ENCODE results near the gene PADI4. TPM values are rescaled to one million over a fixed set of nuclear protein-coding genes. Genes with fewer than 3 reads are reported as not detected.

Gene PADI4
- total RNA-seq, 1 donor from 2014 or later, result not detected

GRCh38 chr1:17350928-17351446 lies 43.0 kb downstream of the PADI4 start:
- DNase-seq, result no peak

DNA sequence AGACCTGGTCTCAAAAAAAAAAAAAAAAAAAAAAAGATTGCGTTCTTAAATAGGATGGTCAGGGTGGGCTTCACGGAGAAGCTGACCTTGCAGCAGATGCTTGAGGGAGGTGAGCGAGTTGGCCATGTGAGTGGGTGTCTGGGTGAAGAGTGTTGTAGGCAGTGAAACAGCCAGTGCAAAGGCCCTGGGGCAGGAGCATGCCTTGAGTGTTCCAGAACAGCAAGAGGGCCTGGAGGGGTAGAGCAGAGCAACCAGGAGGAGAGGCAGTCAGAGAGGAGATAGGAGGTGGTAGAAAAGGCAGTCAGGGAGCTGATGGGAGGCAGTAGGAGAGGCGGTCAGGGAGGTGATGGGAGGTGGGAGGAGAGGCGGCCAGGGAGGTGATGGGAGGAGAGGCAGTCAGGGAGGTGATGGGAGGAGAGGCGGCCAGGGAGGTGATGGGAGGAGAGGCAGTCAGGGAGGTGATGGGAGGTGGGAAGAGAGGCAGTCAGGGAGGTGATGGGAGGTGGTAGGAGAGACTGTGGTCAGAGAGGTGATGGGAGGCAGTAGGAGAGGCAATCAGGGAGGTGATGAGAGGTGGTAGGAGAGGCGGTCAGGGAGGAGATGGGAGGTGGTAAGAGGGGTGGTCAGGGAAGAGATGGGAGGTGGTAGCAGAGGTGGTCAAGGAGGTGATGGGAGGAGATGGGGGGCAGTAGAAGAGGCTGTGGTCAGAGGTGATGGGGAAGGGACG lies 43.8 kb downstream of the PADI4 start:
- no peak for DNase-seq

GRCh38 chr1:17352419-17352909 lies 44.5 kb downstream of the PADI4 start:
- no peak for DNase-seq

DNA sequence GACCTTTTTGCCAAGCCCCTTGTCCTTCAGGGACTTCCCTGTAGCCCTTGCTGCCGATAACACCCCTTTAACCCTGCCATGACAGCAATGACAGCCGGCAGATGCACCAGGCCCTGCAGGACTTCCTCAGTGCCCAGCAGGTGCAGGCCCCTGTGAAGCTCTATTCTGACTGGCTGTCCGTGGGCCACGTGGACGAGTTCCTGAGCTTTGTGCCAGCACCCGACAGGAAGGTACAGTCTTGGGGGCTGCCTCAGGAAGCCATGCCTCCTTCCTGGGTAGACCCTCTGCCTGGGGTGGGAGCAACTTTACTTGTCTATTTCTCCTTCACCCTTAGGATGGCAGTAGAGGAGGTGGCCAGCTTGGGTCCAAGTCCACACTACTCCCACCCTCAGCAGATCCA lies 47.9 kb downstream of the PADI4 start:
- no peak for DNase-seq

DNA sequence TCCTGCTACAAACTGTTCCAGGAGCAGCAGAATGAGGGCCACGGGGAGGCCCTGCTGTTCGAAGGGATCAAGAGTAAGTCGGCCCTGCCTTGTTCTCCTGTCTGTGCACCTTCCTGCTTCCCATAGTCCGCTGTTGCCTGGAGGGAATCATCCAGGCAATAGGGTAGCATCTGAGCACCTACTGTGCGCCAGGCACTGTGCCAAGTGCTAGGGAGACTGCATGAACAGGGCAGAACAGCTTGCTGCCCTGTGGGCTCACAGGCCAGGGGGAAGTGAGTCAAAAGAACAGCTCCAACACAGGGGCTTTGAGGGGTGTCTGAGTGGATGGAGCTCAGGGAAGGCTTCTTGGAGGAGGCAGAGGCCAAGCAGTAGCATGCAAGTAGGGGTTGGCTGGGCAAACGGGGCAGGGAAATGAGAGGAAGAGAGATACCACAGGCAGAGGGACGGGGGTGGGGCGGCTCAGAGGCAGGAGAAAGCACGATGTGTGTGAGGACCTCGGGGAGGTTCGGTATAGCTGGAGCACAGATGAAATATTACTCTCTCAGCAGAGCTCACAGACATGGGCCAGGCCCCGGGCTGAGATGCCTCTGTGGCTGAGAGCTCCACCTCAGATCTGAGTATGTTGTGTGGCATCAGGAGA lies 48.5 kb downstream of the PADI4 start:
- DNase-seq, result no peak

GRCh38 chr1:17358557-17358956 lies 50.6 kb downstream of the PADI4 start:
- DNase-seq, result no peak

DNA sequence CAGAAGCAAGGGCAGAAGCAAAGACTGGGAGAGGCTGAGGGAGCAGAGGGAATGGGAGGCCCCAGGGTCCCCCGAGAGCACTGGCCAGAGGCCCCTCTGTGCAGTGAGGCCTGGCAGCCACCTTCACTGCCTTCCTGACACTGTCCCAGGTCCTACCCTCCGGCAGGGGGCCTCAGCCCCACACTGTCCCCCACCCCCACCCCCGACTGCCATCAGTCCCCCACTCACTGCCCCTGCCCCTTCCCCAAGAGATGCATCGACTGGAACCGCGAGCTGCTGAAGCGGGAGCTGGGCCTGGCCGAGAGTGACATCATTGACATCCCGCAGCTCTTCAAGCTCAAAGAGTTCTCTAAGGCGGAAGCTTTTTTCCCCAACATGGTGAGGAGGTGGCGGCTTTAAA lies 51.0 kb downstream of the PADI4 start:
- DNase-seq, result no peak

GRCh38 chr1:17359808-17360207 lies 51.8 kb downstream of the PADI4 start:
- DNase-seq, result no peak

DNA sequence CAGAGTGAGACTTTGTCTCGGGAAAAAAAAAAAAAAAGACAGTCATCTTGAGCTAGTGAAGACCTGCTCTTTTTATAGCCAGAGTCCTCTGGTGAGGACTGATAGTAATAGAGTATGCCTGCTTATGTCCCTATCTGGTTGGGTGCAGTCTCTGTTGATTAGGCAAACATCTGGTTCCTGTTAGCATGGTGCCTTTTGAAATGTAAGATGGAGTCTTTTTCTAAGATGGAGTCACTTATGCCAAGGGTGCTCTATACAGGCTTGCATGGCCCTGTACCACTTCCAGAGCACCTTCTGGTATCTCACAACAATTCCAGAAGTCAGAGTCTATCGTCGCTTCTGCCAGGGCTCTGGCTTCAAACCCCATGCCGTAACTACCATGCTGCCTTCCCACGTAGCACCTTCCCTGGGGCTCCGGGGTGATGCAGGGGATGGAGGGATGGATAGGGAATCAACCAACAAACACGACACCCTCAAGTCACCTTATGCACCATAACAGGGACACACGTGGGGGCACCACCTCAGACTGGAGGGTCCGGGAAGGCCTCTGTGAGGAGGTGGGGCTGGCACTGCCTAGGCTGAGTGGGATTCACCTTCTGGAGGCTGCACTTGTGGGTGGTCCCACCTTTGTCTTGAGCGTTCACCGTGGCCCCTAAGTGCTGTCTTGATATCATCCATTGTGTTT lies 52.4 kb downstream of the PADI4 start:
- no peak for DNase-seq

DNA sequence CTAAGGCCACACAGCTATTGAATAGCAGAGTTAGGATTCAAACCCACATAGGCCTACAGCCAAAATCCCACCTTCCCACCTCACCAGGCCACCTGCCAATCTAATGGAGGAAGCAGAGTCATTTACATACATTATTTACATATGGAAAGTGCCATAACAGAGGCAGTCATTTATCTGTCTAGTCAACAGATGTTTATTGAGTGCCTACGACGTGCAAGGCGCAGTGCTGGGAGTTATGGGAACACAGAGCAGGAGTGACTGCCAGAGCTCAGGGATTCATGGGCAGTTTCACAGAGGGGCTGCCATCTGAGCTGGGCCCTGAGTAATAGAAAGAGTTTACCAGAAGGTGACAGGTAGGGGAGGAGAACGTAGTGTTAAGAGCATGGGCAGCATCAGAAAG lies 53.7 kb downstream of the PADI4 start:
- DNase-seq, result no peak

GRCh38 chr1:17363351-17363750 lies 55.4 kb downstream of the PADI4 start:
- no peak for DNase-seq

DNA sequence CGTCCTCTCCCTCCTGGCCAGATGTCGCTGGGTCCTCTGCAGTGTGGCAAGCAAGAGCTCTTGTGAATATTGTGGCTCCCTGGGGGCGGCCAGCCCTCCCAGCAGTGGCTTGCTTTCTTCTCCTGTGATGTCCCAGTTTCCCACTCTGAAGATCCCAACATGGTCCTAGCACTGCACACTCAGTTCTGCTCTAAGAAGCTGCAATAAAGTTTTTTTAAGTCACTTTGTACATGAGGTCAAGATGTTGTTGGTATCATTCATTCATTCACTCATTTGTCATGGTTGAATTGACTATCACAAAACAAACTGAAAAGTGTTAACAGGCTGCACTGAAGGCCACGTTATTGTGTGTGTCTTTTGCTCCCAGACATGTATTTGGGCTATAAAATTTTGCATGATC lies 55.8 kb downstream of the PADI4 start:
- DNase-seq, result no peak

GRCh38 chr1:17365293-17365692 lies 57.3 kb downstream of the PADI4 start:
- no peak for DNase-seq

DNA sequence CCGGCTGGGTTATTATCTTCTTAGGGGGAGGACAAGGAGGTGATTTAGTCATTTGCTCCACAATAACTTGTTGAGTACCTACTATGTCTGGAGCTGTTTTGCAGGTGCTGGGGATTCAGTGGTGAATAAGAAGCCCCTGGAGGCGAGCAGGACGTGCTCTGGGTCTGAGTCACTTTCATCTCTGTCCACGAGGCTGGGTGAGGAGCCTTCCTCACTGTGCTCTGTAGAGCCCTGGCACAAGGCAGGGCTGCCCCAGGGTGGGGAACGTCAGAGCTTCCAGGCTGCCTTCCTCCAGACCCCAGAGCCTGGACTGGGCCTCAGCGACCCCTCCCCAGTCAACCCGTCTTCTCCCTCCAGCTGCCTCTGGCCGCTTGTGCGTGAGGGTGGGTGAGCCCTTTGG lies 61.5 kb downstream of the PADI4 start:
- DNase-seq, result no peak

GRCh38 chr1:17370618-17371017 lies 62.6 kb downstream of the PADI4 start:
- DNase-seq, result no peak

- DNase-seq, result no peak
These were observed 63.9 kb downstream of the PADI4 start, which contains the start of gene PADI6 for GRCh38 chr1:17371896-17372295. TSS of gene PADI6 (plus strand) at chr1:17372196. CDS start at chr1:17372246, 50 bp downstream.

DNA sequence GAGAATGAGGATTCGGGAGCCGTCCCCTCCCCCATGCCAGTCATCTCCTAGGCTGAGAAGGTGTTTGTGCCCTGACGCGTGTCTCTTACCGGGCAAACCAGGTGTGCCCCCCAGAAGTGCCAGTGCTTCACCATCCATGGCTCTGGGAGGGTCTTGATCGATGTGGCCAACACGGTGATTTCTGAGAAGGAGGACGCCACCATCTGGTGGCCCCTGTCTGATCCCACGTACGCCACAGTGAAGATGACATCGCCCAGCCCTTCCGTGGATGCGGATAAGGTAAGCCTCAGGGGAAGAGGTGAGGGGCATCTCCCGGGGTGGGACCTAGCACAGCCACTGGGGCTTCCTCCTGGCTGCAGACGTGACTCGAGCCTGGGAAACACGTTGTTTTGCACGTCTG lies 65.0 kb downstream of the PADI4 start:
- no peak for DNase-seq

DNA sequence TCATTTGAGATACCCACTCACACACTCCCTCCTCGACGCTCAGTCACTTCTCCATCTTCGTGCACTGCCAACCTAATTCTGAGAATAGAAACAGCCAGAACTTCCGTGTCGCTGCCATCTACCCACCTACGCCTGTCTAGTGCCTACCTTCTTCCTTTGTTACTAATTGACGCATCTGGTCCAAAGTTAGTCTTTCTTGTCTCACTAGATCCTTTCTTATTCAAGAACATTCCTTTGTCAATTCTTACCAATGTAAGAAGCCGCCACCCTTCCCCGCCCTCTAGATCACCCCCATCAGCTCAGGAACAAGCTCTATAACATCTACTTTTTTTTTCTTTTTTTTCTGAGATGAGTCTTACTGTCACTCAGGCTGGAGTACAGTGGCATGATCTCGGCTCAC lies 67.7 kb downstream of the PADI4 start:
- DNase-seq, result no peak

DNA sequence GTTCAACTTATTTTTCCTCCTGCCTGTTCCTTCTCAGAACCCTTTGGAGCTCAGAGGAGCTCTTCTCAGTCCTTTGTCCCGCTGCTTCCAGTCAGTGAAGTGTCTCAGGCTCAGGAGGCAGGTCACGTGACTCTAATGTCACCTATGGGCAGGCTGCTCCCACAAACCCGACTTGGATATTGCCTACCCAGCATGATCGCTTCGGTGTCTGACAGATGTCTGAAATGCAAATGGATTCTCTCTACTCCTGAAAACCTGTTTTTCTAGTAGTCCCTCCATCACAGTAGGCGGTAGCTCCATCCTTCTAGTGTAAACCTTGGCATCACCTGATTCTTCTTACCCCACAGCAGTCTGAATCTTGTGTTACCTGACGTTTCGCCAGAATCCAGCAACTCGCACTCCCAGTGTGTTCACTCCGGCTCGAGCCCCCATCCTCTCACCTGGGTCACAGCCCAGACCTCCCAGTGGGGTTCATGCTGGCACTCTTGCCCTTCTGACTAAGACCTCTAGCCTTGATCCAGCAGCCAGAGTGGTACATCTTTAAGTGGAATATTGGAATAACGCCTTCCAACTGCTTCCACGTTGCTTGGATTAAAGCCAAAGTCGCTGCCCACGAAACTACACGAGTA lies 69.4 kb downstream of the PADI4 start:
- no peak for DNase-seq

- no peak for DNase-seq
These were observed 73.2 kb downstream of the PADI4 start for GRCh38 chr1:17381161-17381560.

DNA sequence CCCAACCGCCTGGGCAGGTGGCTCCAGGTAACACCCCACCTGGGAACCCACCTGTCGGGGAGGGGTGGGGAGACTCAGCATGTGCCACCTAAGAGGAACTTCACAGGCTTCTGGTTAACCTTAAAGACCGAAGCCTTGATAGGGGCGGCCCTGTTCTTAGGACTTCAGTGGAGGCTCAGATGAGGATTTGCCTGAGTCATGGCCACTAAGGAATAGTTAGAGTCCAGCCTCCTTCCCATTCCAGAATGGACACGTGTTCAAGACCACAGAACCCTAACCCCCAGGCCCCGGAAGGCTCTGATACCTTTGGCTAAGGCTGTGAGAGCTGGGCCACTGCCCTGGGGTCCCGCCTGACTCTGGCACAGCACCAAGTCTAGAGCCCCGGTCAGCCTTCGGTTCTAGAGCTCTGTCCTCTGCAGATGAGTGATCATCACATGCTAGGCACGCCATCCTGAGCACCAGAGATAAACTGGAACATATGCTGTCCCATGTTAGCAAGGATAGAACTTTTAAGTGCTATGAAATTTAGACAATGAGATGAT lies 84.3 kb downstream of the PADI4 start:
- DNase-seq, result no peak

DNA sequence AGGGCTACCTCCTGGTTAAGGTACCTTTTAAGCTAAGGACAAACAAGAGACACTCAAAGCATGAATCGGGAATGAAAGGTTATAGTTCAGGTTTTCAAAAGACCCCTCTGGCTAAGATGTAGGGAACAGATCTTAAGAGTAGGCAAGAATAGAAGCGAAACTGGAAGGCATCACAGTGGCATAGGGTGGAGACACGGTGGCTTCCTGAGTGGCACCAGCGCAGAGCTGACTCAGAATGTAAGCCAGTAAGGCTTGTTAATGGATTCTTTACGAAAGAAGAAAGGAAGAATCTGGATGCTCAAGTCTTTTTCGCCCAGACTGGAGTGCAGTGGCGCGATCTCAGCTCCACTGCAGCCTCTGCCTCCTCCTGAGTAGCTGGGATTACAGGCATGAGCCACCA lies 85.2 kb downstream of the PADI4 start:
- no peak for DNase-seq
